ENCODE measurements around the gene GCM1.

DNA sequence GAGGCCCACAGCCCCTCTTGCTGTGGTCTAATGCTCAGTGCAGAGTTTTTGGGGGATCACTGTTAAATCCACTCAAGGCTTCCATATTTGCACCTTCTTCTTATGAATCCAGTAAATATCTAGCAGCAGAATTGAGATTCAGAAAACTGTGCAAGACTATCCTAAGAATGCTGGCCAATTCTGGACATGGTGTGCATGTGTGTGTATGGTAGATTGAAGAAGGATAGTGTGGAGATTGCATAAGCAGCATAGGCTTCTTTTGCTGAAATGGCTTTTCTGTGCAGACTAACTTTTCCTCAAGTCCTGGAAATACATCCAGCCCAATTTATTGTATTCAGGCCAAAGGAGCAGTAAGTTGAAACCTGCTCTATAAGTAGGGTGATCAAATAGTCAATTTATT, 43.7 kb downstream of the GCM1 start:
- no peak for TF ChIP-seq ZNF274 (IDR thresholded peaks at IDR 0.05; ENCODE audit: low read length)
- TF ChIP-seq ZNF274 (tag by site-specific recombination; IDR thresholded peaks at IDR 0.05; ENCODE audit: borderline replicate concordance), result no peak
- no peak for TF ChIP-seq ZNF10 (tag by site-specific recombination; IDR thresholded peaks at IDR 0.05)
- no peak for TF ChIP-seq ZBTB7A (tag by site-specific recombination; IDR thresholded peaks at IDR 0.05; ENCODE audit: low read depth)
- TF ChIP-seq ZNF311 (tag by site-specific recombination; IDR thresholded peaks at IDR 0.05; ENCODE audit: borderline replicate concordance), result no peak
- TF ChIP-seq, protein P1, sequence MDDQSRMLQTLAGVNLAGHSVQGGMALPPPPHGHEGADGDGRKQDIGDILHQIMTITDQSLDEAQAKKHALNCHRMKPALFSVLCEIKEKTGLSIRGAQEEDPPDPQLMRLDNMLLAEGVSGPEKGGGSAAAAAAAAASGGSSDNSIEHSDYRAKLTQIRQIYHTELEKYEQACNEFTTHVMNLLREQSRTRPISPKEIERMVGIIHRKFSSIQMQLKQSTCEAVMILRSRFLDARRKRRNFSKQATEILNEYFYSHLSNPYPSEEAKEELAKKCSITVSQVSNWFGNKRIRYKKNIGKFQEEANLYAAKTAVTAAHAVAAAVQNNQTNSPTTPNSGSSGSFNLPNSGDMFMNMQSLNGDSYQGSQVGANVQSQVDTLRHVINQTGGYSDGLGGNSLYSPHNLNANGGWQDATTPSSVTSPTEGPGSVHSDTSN (CRISPR knock-in tag; IDR thresholded peaks at IDR 0.05), result no peak
- no peak for TF ChIP-seq ZNF19 (tag by site-specific recombination; IDR thresholded peaks at IDR 0.05; ENCODE audit: low read depth)
- TF ChIP-seq ZNF514 (tag by site-specific recombination; IDR thresholded peaks at IDR 0.05), result no peak
- TF ChIP-seq YY1 (tag by site-specific recombination; IDR thresholded peaks at IDR 0.05), result no peak

Measured in HEK293 (cell line).